Panc1 (cell line): ENCODE measurements around the gene RRP36. TPM values are rescaled to one million over a fixed set of nuclear protein-coding genes. Genes with fewer than 3 reads are reported as not detected.

ENCODE experiments used
- ATAC-seq: fragments of 200-7000 bp; cut with Tn5 transposase; 2 replicates; pipeline ENCODE4 v1.9.1; 2020; ENCODE audit warnings: mild to moderate bottlenecking, moderate library complexity
- BruUV-seq: library from RNA; stranded (reverse); fragments of 400-500 nt; replicated peaks from 2 replicates; lab custom pipeline; 2021; lab: Mats Ljungman, UMichigan
- CTCF ChIA-PET: fragments of 300-600 bp; sonication (Branson Sonifier 250); formaldehyde crosslinking; loops from one replicate; lab custom pipeline; 2022; ENCODE audit warnings: antibody characterized with exemption; lab: Charles Lee
- POLR2A ChIA-PET: fragments of 300-600 bp; sonication (Branson Sonifier 250); formaldehyde crosslinking; loops from one replicate; lab custom pipeline; 2022; ENCODE audit warnings: antibody characterized with exemption; lab: Charles Lee
- DNase-seq: peaks from one replicate; pipeline ENCODE4 v3.0.0-alpha.2; 2010; ENCODE audit warnings: low read depth, low spot score
- H3K27ac ChIP-seq: 2 replicates; pipeline ENCODE4 v1.5.1; 2011; ENCODE audit warnings: mild to moderate bottlenecking, low read length, inconsistent platforms
- H3K27me3 ChIP-seq: fragments of 200-500 bp; sonication (Bioruptor generic); 2 replicates; pipeline ENCODE4 v1.6.0; 2014; ENCODE audit warnings: low read length, inconsistent platforms; ENCODE audit not compliant: control insufficient read depth, insufficient read depth
- H3K36me3 ChIP-seq: fragments of 200-500 bp; sonication (Bioruptor generic); 2 replicates; pipeline ENCODE4 v1.5.1; 2014; ENCODE audit warnings: inconsistent platforms, mild to moderate bottlenecking, low read length, moderate library complexity; ENCODE audit not compliant: control insufficient read depth, insufficient read depth
- H3K4me1 ChIP-seq: 2 replicates; pipeline ENCODE4 v1.5.1; 2011; ENCODE audit warnings: inconsistent platforms, mild to moderate bottlenecking, low read length, moderate library complexity; ENCODE audit not compliant: control insufficient read depth, insufficient read depth
- H3K4me3 ChIP-seq, 2 experiments: 2 replicates each; pipeline ENCODE4 v1.5.1; 2011 to 2012; ENCODE audit warnings: low read depth in 2 of 2, low read length in 2 of 2, mild to moderate bottlenecking in 2 of 2, inconsistent platforms in 1 of 2, moderate library complexity in 1 of 2
- H3K9me3 ChIP-seq: fragments of 200-500 bp; sonication (Bioruptor generic); 2 replicates; pipeline ENCODE4 v1.5.1; 2014; ENCODE audit warnings: low read depth, mild to moderate bottlenecking, inconsistent platforms, low read length, moderate library complexity; ENCODE audit not compliant: control insufficient read depth, insufficient read depth
- POLR2AphosphoS5 ChIP-seq: IDR thresholded peaks from 2 replicates; pipeline ENCODE4 v1.6.1; 2012; ENCODE audit warnings: mild to moderate bottlenecking, low read depth, low read length, moderate library complexity
- REST ChIP-seq, 2 experiments: IDR thresholded peaks; 2 replicates each; pipeline ENCODE4 v1.6.1; 2011 to 2012; ENCODE audit warnings: low read depth in 2 of 2, control low read depth in 1 of 2, low read length in 1 of 2, mild to moderate bottlenecking in 1 of 2, moderate library complexity in 1 of 2; ENCODE audit not compliant: insufficient read depth in 1 of 2
- SIN3A ChIP-seq: IDR thresholded peaks from 2 replicates; pipeline ENCODE4 v1.6.1; 2012; ENCODE audit warnings: low read depth, mild to moderate bottlenecking, low read length, moderate library complexity, borderline replicate concordance; ENCODE audit not compliant: insufficient read depth
- TCF7L2 ChIP-seq: IDR thresholded peaks from 2 replicates; pipeline ENCODE4 v1.6.1; 2011; ENCODE audit warnings: mild to moderate bottlenecking, low read depth, low read length, inconsistent platforms
- in situ Hi-C: cut with HindIII; loops from 2 replicates; pipeline ENCODE4 v1.10.0; 2016; ENCODE audit warnings: low sequenced_read_pairs, low pct_unique_long_range_greater_than_20kb
- intact Hi-C: fragments of 100-400 bp; cut with micrococcal nuclease; formaldehyde crosslinking; loops from one replicate; pipeline ENCODE4 v1.10.0; 2022; ENCODE audit not compliant: unreplicated experiment
- total RNA-seq: library from RNA; stranded (reverse); gene quantifications from one replicate; pipeline ENCODE4 v1.2.1, GENCODE V29; 2021; ENCODE audit not compliant: unreplicated experiment
- TF ChIP-seq, protein P1 (sequence below): fragments of 450-650 bp; IDR thresholded peaks from 2 replicates; pipeline ENCODE4 v1.5.1; 2017; ENCODE audit warnings: mild to moderate bottlenecking

RRP36 gene
- total RNA-seq, 1 experiment from 2014 or later, result 106 TPM

- Histone ChIP-seq H3K4me3 (peak within 1 kb of the TSS; percentile 66 to 75), H3K9me3 (no peaks in the 10 kb centered on the region), H3K36me3 (peaks cover under 1% of the 10 kb centered on the region), H3K4me1 (peaks cover 10% of the 10 kb centered on the region; the same call in 1 of the 2 replicates), H3K27ac (peak within 1 kb of the TSS; percentile 95), H3K27me3 (no peaks in the 10 kb centered on the region)
- peak; percentile 93 for DNase-seq
- ATAC-seq, result peak; percentile 97
- ChIA-PET CTCF (interaction anchor here (0.6 to 0.9 kb wide), 2 partner anchors 110 to 160 kb away, joined by 3 read pairs; no protein-coding TSS in a partner anchor), POLR2A (interaction anchor here (0.9 kb wide), 1 partner anchor 24 kb away, joined by 6 read pairs; the partner anchor contains the start of gene GNMT)
- TF ChIP-seq REST (IDR thresholded peaks at IDR 0.05; ENCODE audit: insufficient read depth in 1 of 2, low read depth in 2 of 2, low read length in 1 of 2), result no peak
- TF ChIP-seq, protein P1, sequence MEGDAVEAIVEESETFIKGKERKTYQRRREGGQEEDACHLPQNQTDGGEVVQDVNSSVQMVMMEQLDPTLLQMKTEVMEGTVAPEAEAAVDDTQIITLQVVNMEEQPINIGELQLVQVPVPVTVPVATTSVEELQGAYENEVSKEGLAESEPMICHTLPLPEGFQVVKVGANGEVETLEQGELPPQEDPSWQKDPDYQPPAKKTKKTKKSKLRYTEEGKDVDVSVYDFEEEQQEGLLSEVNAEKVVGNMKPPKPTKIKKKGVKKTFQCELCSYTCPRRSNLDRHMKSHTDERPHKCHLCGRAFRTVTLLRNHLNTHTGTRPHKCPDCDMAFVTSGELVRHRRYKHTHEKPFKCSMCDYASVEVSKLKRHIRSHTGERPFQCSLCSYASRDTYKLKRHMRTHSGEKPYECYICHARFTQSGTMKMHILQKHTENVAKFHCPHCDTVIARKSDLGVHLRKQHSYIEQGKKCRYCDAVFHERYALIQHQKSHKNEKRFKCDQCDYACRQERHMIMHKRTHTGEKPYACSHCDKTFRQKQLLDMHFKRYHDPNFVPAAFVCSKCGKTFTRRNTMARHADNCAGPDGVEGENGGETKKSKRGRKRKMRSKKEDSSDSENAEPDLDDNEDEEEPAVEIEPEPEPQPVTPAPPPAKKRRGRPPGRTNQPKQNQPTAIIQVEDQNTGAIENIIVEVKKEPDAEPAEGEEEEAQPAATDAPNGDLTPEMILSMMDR, result no peak
- TF ChIP-seq SIN3A, result 0 out of 2 replicates have a peak, but pooled peaks have one; percentile 40
- peak; percentile 82; the same call in 1 of the 2 replicates for TF ChIP-seq POLR2AphosphoS5
- no peak for TF ChIP-seq TCF7L2
- in situ Hi-C loops, result no loop called here
- intact Hi-C loops, result no loop called here
- no TSS peak for BruUV-seq
These were observed 37.2 kb upstream of the RRP36 start, which contains the start of gene PPP2R5D for GRCh38 chr6:42984001-42984923. TSS of gene PPP2R5D (plus strand) at chr6:42984570. CDS start at chr6:42984678, 108 bp downstream.

DNA sequence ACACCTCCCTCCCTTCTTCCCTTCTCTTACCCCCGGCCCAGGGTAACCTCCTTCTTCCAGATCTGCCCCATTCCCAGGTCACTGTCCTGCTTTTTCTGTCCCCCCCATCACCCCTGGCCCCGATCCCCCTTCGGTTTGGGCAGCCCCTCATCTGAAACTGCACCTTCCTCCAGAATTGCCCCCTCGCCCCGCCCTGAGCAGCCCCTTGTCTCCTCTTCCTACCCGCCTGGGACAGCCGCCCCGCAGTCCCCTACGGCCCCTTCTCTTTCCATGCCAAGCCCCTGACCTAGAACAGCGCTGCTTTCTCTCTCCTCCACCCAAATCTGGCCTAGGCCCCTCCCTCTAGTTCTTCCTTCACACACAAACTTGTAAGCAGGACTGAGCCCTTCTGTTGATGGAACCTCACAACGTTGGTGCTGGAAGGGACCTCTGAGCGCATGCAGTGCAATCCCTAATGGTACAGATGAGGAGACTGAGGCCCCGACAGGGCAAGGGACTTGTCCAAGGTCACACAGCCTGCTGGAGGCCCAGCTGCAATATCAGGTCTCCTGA lies 36.4 kb upstream of the RRP36 start:
- ATAC-seq, result no peak
- no peak for DNase-seq

More for the DNA sequence above, 36.4 kb upstream of the RRP36 start:
- ChIA-PET POLR2A (no interaction called here), CTCF (no interaction called here)
- peak overlapping the region; percentile 66 to 75 for H3K4me3 ChIP-seq
- intact Hi-C loops, result no loop called here
- no peaks in the 10 kb centered on the region for H3K27me3 ChIP-seq
- TF ChIP-seq, protein P1, result no peak
- no peak for TF ChIP-seq REST (IDR thresholded peaks at IDR 0.05; ENCODE audit: insufficient read depth in 1 of 2, low read depth in 2 of 2, low read length in 1 of 2)
- TF ChIP-seq SIN3A, result 0 out of 2 replicates have a peak, but pooled peaks have one; percentile 12
- TF ChIP-seq TCF7L2, result no peak
- TF ChIP-seq POLR2AphosphoS5, result no peak
- in situ Hi-C loops, result no loop called here
- peak overlapping the region; percentile 77 for H3K27ac ChIP-seq
- peaks cover 6% of the 10 kb centered on the region; the same call in 1 of the 2 replicates for H3K4me1 ChIP-seq
- H3K9me3 ChIP-seq, result no peaks in the 10 kb centered on the region
- peaks cover 3% of the 10 kb centered on the region for H3K36me3 ChIP-seq
- BruUV-seq, result no TSS peak
